ENCODE results near the gene GABRR1. TPM values are rescaled to one million over a fixed set of nuclear protein-coding genes. Genes with fewer than 3 reads are reported as not detected.
"Not testable (repeated sequence)": the region's sequence is repeated elsewhere in the genome, so short reads cannot be mapped to it uniquely, and the experiment has no call there.

Gene GABRR1
- total RNA-seq, 2 donors from 2014 or later, result not detected

DNA sequence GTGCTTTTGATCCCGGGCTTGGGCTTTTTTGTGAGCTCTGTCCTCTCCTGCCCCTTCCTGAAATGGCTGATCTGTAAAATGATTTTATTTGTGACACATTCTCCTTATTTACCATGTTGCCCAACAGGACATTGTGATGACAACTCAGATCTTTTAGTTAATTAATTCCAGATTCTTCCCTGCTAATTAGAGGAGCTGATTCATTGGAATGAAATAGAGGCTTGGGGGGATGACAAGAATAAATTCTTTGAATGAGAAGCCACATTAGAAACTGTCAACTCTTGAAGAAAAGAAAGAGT is 26.1 kb upstream of the GABRR1 start:
- peaks cover 5% of the 10 kb centered on the region for H3K27me3 Mint-ChIP-seq
- H3K9me3 ChIP-seq (ENCODE audit: control insufficient read depth, low read length, poor library complexity, severe bottlenecking), result no peaks in the 10 kb centered on the region
- no peak for DNase-seq
- H3K36me3 Mint-ChIP-seq (ENCODE audit: low read depth), result peaks cover 3% of the 10 kb centered on the region
- no peak overlapping the region for H3K4me3 Mint-ChIP-seq
- ATAC-seq, result no peak
- peaks cover 18% of the 10 kb centered on the region for H3K4me1 Mint-ChIP-seq
- no peak overlapping the region for H3K27ac Mint-ChIP-seq

GRCh38 chr6:89242574-89243330 is 25.6 kb upstream of the GABRR1 start:
- no peak overlapping the region for H3K4me3 Mint-ChIP-seq
- peaks cover 18% of the 10 kb centered on the region for H3K4me1 Mint-ChIP-seq
- no peak for DNase-seq
- peaks cover 5% of the 10 kb centered on the region for H3K27me3 Mint-ChIP-seq
- peak; percentile 44 for ATAC-seq
- H3K9me3 ChIP-seq (ENCODE audit: control insufficient read depth, low read length, poor library complexity, severe bottlenecking), result no peaks in the 10 kb centered on the region
- H3K27ac Mint-ChIP-seq, result peak overlapping the region; percentile 53
- peaks cover 4% of the 10 kb centered on the region for H3K36me3 Mint-ChIP-seq (ENCODE audit: low read depth)

DNA sequence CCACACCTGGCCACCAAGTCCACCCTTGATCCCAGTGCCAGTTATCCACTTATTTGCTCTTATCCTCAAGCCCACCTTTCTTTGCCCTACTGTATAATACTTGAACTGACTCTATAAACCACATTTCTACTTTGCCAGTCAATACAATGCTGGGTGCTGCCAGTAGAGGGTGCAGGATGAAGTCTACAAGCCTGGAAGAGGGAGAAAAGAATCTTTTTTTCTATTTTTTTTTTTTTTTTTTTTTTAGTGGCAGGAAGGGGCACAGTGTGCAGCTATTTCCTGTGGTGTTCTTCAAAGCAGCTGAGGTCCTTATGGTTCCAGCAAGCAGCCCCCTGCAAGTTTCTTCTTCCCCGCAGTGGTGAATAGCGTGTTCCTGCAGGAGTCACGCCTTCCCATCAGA is 22.2 kb upstream of the GABRR1 start:
- Mint-ChIP-seq H3K27me3 (peaks cover 23% of the 10 kb centered on the region), H3K4me3 (peak overlapping the region; percentile 49), H3K4me1 (peaks cover 18% of the 10 kb centered on the region), H3K36me3 (ENCODE audit: low read depth) (peaks cover 2% of the 10 kb centered on the region), H3K27ac (peak overlapping the region; percentile 68)
- H3K9me3 ChIP-seq (ENCODE audit: control insufficient read depth, low read length, poor library complexity, severe bottlenecking), result no peaks in the 10 kb centered on the region
- DNase-seq (peak in 1 of 3 donors; percentile 9), ATAC-seq (peak; percentile 50)

GRCh38 chr6:89237158-89237557 is 20.0 kb upstream of the GABRR1 start:
- Mint-ChIP-seq H3K27me3 (peaks cover 43% of the 10 kb centered on the region), H3K36me3 (ENCODE audit: low read depth) (peaks cover 8% of the 10 kb centered on the region), H3K4me3 (no peak overlapping the region), H3K4me1 (peaks cover 17% of the 10 kb centered on the region), H3K27ac (no peak overlapping the region)
- DNase-seq, result no peak
- no peaks in the 10 kb centered on the region for H3K9me3 ChIP-seq (ENCODE audit: control insufficient read depth, low read length, poor library complexity, severe bottlenecking)
- no peak for ATAC-seq

GRCh38 chr6:89233605-89234004 is 16.4 kb upstream of the GABRR1 start:
- H3K27ac Mint-ChIP-seq; H3K9me3 ChIP-seq (ENCODE audit: control insufficient read depth, low read length, poor library complexity, severe bottlenecking); H3K36me3 Mint-ChIP-seq (ENCODE audit: low read depth); ATAC-seq; H3K4me1 Mint-ChIP-seq; DNase-seq: not testable (repeated sequence)
- peak overlapping the region; percentile 79 for H3K4me3 Mint-ChIP-seq
- H3K27me3 Mint-ChIP-seq, result peaks cover 46% of the 10 kb centered on the region

DNA sequence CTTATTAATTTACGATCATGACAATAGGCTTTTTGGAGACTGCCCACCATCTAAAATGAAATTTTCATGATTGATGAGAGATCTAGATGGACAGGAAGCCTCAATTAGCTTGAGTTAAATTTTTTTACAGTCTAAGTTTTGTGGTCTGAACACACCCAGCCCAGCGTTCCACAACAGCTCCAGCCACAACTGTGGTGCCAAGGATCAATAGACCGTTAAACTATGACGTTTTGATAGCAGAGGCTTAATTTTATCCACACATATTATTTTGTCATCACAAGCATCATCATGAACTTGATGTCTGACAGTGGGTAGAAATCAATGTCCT is 5.5 kb upstream of the GABRR1 start:
- ATAC-seq (no peak), DNase-seq (no peak)
- Mint-ChIP-seq H3K27me3 (peaks cover 5% of the 10 kb centered on the region), H3K36me3 (ENCODE audit: low read depth) (no peaks in the 10 kb centered on the region), H3K27ac (no peak overlapping the region), H3K4me3 (no peak overlapping the region), H3K4me1 (no peaks in the 10 kb centered on the region)
- H3K9me3 ChIP-seq (ENCODE audit: control insufficient read depth, low read length, poor library complexity, severe bottlenecking), result no peaks in the 10 kb centered on the region

DNA sequence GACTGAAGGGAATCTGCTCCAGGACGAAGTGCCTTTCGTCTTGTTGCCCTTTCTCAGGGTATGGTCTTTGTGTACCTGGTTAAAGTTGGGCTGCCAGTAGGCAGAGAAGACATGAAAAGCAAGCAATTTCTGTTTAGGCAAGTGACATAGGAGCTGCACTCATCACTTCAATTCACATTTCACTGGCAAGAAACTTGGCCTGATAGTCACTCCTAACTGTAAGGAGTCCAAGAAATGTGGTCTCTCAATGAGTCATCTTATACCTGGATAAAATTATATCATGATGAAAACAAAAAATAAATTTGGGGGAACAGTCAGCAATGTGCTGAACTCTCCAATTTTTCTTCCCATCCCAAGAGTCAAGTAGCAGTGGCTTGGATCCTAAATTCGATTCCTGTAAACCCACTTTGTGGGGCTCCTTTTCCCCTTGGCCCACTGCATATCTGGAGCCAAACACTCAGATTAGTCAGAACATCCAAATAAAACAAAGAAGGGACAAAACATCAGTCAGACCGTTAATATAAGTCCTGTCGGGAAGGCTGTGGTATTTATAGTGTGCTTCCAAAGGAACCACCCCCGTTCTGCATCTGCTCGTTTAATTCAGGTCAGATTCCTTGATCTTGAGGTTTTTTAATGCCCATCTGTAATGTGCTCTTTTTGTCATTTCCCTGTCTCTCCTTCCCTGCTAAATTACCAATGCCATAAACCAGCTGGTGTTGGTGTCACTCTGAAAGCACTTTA is 5.0 kb upstream of the GABRR1 start:
- H3K36me3 Mint-ChIP-seq (ENCODE audit: low read depth), result no peaks in the 10 kb centered on the region
- no peak overlapping the region for H3K4me3 Mint-ChIP-seq
- peaks cover 11% of the 10 kb centered on the region for H3K27me3 Mint-ChIP-seq
- DNase-seq, result no peak
- no peak for ATAC-seq
- no peaks in the 10 kb centered on the region for H3K4me1 Mint-ChIP-seq
- H3K9me3 ChIP-seq (ENCODE audit: control insufficient read depth, low read length, poor library complexity, severe bottlenecking), result no peaks in the 10 kb centered on the region
- H3K27ac Mint-ChIP-seq, result no peak overlapping the region

GRCh38 chr6:89221129-89221528 is 4.0 kb upstream of the GABRR1 start:
- H3K27me3 Mint-ChIP-seq, result peaks cover 15% of the 10 kb centered on the region
- no peak overlapping the region for H3K4me3 Mint-ChIP-seq
- no peak overlapping the region for H3K27ac Mint-ChIP-seq
- H3K4me1 Mint-ChIP-seq, result no peaks in the 10 kb centered on the region
- no peaks in the 10 kb centered on the region for H3K36me3 Mint-ChIP-seq (ENCODE audit: low read depth)
- H3K9me3 ChIP-seq (ENCODE audit: control insufficient read depth, low read length, poor library complexity, severe bottlenecking), result no peaks in the 10 kb centered on the region
- DNase-seq, result no peak
- no peak for ATAC-seq

DNA sequence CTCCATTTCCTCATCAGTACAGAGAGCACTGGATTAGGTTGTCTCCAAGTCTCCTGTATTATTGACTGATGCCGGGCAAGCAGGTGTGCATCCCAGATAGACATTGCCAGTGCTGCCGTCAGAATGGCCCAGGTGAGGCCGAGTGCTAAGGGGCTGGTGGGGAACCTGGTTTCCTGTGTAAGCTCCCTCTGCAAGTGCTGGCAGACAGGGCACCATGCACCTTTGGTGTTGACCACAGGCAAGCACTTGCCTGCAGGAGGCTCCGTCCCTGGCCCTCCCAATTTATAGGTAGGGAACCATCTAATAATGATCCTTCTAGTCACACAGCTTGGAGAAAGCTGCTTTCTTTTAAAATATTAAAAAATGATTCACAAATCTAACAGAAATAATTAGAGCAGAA is 747 bp downstream of the GABRR1 start:
- DNase-seq (no peak), ATAC-seq (no peak)
- peaks cover 4% of the 10 kb centered on the region for H3K36me3 Mint-ChIP-seq (ENCODE audit: low read depth)
- H3K9me3 ChIP-seq (ENCODE audit: control insufficient read depth, low read length, poor library complexity, severe bottlenecking), result no peaks in the 10 kb centered on the region
- no peak overlapping the region for H3K4me3 Mint-ChIP-seq
- no peak overlapping the region for H3K27ac Mint-ChIP-seq
- H3K4me1 Mint-ChIP-seq, result no peaks in the 10 kb centered on the region
- peaks cover 22% of the 10 kb centered on the region for H3K27me3 Mint-ChIP-seq

DNA sequence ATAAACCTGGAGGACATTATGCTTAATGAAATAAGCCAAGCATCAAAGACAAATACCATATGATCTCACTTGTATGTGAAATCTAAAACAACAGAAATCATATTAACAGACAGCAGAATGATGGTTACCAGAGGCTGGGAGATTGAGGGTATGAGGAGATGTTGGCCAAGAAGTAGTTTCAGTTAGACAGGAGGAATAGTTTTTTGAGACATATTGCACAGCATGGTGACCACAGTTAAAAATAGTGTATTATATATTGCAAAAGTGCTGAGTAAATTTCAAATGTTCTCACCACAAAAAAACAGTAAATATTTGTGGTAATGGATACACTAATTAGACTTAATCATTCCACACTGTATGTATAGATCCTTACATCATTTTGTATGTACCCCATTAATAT is 1.8 kb downstream of the GABRR1 start:
- H3K4me3 Mint-ChIP-seq, result no peak overlapping the region
- H3K36me3 Mint-ChIP-seq (ENCODE audit: low read depth), result peaks cover 6% of the 10 kb centered on the region

DNA sequence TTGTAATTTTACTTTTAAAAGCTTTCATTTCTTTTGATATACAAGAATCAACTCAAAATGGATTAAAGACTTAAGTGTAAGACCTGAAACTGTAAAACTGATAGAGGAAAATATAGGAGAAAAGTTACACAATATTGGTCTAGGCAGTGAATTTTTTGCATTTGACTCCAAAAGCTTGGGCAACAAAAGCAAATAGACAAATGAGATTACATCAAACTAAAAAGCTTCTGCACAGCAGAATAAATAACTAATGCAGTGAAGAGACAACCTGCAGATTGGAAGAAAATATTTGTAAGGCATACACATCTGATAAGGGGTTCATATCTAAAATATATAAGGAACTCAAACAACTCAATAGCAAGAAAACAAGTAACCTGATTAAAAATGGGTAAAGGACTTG is 3.0 kb downstream of the GABRR1 start:
- DNase-seq (no peak), ATAC-seq (no peak)
- Mint-ChIP-seq H3K27me3 (peaks cover 29% of the 10 kb centered on the region), H3K4me3 (no peak overlapping the region), H3K4me1 (no peaks in the 10 kb centered on the region), H3K27ac (no peak overlapping the region), H3K36me3 (ENCODE audit: low read depth) (peaks cover 6% of the 10 kb centered on the region)
- H3K9me3 ChIP-seq (ENCODE audit: control insufficient read depth, low read length, poor library complexity, severe bottlenecking), result no peaks in the 10 kb centered on the region

More for the DNA sequence above, 1.8 kb downstream of the GABRR1 start:
- Mint-ChIP-seq H3K4me1 (no peaks in the 10 kb centered on the region), H3K27me3 (peaks cover 24% of the 10 kb centered on the region), H3K27ac (no peak overlapping the region)
- DNase-seq, result no peak
- no peaks in the 10 kb centered on the region for H3K9me3 ChIP-seq (ENCODE audit: control insufficient read depth, low read length, poor library complexity, severe bottlenecking)
- no peak for ATAC-seq

GRCh38 chr6:89212472-89212871 is 4.7 kb downstream of the GABRR1 start:
- Mint-ChIP-seq H3K4me3 (no peak overlapping the region), H3K4me1 (no peaks in the 10 kb centered on the region), H3K27me3 (peaks cover 22% of the 10 kb centered on the region), H3K27ac (no peak overlapping the region), H3K36me3 (ENCODE audit: low read depth) (peaks cover 6% of the 10 kb centered on the region)
- no peaks in the 10 kb centered on the region for H3K9me3 ChIP-seq (ENCODE audit: control insufficient read depth, low read length, poor library complexity, severe bottlenecking)
- no peak for ATAC-seq
- no peak for DNase-seq

DNA sequence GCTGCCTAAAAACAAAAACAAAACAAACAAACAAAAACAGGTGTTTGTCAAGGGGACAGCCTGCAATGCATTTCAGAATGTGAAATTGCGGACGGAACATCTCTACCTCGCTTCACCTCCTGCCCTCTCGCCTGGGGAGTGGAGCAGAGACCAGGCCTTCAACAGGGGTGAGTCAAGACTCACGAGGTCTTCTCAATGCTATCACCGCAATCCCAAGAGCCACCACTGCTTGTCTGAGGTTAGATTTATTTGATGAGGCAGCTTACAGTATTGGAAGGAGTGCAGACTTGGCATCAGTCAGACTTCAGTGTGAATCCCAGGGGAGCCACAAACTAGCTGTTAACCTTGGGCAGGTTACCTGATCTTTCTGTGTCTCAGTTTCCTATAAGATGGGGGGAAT is 7.7 kb downstream of the GABRR1 start:
- Mint-ChIP-seq H3K36me3 (ENCODE audit: low read depth) (peaks cover 6% of the 10 kb centered on the region), H3K4me3 (no peak overlapping the region), H3K27ac (no peak overlapping the region), H3K4me1 (no peaks in the 10 kb centered on the region), H3K27me3 (peaks cover 16% of the 10 kb centered on the region)
- ATAC-seq (no peak), DNase-seq (no peak)
- H3K9me3 ChIP-seq (ENCODE audit: control insufficient read depth, low read length, poor library complexity, severe bottlenecking), result no peaks in the 10 kb centered on the region

DNA sequence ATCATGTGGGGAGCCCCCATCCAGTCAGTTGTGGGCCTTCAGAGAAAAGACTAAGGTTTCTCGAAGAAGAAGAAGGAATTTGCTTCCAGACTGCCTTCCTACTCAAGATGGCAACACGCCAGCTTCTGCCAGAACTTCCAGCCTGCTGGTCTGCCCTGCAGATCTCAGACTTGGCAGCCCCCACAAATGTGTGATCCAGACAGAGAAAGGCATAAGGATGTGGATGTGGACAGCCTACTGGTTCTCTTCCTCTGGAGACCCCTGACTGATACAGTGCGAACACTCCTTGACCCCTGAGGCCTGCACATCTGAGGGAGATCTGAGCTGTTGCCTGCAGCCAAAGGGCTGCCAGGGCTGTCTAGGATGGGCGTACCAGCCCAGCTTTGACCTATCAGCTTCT is 8.6 kb downstream of the GABRR1 start:
- ATAC-seq, result no peak
- peaks cover 6% of the 10 kb centered on the region for H3K36me3 Mint-ChIP-seq (ENCODE audit: low read depth)

More for the DNA sequence above, 8.6 kb downstream of the GABRR1 start:
- no peak overlapping the region for H3K27ac Mint-ChIP-seq
- H3K9me3 ChIP-seq (ENCODE audit: control insufficient read depth, low read length, poor library complexity, severe bottlenecking), result no peaks in the 10 kb centered on the region
- H3K4me3 Mint-ChIP-seq, result no peak overlapping the region
- H3K27me3 Mint-ChIP-seq, result peaks cover 21% of the 10 kb centered on the region
- no peak for DNase-seq
- no peaks in the 10 kb centered on the region for H3K4me1 Mint-ChIP-seq
